DMS114 treated with DMSO at 0.1 percent for 48 hours (cell line): ENCODE results near the gene E2F8.
"Not testable (repeated sequence)": the region's sequence is repeated elsewhere in the genome, so short reads cannot be mapped to it uniquely, and the experiment has no call there.

Source experiments
- DNase-seq: peaks from one replicate; lab custom pipeline; 2025; ENCODE audit not compliant: unreplicated experiment; lab: John Stamatoyannopoulos, UW

E2F8 gene, protein sequence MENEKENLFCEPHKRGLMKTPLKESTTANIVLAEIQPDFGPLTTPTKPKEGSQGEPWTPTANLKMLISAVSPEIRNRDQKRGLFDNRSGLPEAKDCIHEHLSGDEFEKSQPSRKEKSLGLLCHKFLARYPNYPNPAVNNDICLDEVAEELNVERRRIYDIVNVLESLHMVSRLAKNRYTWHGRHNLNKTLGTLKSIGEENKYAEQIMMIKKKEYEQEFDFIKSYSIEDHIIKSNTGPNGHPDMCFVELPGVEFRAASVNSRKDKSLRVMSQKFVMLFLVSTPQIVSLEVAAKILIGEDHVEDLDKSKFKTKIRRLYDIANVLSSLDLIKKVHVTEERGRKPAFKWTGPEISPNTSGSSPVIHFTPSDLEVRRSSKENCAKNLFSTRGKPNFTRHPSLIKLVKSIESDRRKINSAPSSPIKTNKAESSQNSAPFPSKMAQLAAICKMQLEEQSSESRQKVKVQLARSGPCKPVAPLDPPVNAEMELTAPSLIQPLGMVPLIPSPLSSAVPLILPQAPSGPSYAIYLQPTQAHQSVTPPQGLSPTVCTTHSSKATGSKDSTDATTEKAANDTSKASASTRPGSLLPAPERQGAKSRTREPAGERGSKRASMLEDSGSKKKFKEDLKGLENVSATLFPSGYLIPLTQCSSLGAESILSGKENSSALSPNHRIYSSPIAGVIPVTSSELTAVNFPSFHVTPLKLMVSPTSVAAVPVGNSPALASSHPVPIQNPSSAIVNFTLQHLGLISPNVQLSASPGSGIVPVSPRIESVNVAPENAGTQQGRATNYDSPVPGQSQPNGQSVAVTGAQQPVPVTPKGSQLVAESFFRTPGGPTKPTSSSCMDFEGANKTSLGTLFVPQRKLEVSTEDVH

DNA sequence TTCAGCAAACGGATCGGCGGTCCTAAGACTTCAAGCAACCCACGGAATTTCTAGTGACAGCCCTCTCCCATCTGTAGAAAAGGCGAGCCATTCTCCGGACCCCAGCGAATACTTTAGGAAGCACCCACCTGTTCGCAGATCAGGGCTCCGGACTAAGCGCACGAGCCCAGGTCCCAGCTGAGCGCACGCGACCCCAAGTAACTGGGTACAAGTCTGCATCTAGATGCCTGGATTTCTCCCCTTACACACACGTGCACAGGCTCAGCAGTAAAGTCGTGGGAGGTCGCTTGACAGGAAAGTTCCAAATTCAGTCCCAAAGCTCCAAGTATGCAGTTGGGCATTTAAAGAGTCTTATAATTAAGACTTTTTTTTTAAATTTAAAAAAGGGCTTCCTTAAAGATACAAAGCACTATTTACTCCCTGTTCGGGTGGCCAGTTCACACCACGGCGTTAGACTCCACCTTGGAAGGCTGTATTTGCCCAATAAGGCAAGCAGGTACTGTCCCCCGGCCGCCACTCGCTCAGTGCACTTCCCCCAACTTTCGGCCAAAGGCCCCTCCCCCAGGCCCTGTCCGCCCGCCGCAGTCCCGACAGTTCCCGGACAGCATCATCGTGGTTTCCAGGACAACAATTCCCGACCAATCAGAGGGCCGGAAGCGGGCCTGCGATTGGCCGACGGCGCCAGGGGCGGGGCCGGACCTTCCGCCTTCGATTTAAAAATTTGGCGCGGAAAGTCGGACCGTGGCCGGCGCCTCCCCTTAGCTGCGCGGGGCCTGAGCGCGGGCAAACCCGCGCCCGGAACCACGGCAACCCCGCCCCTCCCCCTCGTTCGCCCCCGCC is at the start of gene E2F8:
E2F8 (minus strand) TSS at position 526 of the 840 bp plus-strand sequence. CDS start 824 bp downstream, outside the sequence.
- DNase-seq = peak; percentile 83

DNA sequence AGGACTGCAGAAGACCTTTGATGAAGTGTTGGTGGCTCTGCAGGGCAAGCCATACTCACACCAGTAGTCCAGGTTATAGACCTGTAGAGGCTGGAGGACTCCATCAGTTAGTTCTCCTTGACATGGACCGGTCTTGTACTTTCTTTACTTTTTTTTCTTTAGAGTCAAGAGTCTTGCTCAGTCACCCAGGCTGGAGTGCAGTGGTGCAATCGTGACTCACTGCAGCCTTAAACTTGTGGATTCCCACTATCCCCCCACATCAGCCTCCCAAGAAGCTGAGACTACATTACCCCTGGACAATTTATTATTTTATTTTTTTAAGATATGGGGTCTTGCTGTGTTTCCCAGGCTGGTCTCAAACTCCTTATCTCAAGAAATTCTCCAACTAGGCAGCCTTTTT is 49.6 kb upstream of the E2F8 start:
- no peak for DNase-seq

DNA sequence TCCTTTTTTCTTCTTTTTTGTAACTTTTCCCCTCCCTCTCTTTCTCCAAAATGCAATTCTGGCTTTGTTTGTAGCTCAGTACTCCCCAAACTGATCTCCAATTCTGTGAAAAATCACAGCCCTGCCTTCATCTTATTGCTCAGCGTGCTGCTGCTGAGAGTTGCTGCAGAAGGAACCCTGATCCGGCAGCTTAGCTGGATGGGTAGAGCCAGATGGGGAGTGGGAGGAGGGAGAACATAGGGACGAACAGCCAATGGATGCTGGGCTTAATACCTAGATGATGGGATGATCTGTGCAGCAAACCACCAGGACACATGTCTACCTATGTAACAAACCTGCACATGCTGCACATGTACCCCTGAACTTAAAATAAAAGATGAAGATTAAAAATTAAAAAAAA is 47.5 kb upstream of the E2F8 start:
- no peak for DNase-seq

DNA sequence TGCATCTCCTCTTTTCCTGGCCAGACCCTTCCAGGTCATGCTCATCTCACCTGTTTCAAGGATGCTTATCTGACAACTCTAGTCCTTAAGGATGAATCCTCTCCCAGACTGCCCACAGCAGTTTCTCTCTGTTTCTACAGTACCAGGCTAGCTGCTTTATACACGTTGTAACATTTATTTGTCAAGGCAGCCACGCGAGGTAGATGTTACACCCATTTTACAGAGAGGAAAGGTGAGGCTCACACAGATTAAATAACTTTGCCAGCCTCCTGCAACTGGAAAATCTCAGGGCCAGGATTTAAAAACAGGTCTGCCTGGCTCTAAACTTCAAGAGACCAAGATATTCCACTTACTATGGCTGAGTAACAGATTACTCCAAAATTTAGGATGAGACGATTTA is 45.7 kb upstream of the E2F8 start:
- DNase-seq = no peak

DNA sequence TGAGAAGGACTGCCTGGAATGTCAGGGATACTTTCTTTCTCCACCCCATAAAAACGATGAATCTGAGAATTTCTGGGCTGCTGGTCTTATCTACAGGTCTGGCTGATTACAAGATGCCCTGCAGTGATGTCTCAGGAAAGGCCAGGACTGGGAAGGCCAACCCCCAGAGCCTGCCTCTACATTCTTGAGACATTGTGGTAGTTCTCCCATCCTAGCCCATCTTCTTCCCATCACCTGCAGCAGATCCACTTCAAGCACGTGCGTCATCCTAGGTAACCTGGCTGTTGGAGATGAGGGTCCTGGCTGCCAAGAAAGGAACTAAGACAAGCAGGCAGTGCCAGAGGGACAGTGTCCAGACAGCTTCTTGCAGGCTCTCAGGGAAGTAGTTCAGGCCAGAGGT is 44.1 kb upstream of the E2F8 start:
- no peak for DNase-seq

DNA sequence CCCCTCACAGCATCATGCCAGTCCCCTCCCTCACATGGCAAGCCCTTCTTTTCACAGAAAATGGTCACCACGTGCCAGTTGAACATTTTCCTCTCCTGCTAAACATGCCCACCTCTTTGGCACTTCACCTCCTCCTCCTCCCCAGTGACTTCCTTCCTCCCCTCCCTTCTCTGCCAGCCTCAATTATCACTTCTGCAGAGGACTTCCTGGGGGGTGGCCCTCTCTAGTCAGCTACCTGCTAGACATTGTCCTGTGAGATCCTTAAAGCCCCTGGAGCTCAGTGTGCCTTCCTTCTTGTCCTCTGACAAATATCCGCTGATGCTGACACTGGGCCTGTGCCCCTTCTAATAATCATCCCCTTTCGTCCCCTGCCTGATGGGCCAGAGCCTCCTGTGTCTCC is 43.2 kb upstream of the E2F8 start:
- no peak for DNase-seq

DNA sequence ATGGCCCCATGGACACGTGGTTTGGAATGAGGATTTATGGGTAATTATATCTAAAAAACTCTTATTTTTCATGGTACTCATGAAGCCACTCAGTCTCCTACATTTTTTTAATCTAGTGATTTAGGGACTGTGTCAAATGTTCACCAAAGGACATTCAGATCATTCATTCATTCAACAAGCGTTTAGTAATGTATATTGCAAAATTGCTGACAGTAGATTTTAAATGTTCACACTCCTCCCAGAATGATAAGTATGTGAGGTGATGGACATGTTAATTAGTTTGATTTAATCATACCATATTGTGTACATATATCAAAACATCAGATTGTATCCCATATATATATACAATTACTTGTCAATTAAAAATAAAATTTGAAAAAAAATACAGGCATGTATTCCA is 40.8 kb upstream of the E2F8 start:
- DNase-seq = no peak

DNA sequence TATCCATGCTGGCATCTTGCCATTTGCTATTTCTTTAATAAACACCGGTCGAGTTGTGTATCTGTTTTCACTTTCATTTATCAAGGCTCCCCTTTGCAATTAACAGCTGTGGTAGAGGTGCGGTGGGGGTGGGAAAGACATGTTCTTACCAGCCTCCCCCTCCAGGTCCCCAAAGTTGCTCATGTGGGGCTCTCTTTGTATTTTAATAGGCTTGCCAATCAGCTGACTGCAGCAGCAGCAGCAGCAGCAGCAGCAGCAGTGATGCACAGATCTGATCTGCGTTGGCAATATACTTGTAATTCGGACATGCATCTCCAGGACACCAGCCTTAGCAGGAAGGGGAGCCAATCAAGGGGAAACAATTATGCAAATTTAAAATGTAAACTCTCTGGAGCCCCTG is 40.3 kb upstream of the E2F8 start:
- DNase-seq = no peak

DNA sequence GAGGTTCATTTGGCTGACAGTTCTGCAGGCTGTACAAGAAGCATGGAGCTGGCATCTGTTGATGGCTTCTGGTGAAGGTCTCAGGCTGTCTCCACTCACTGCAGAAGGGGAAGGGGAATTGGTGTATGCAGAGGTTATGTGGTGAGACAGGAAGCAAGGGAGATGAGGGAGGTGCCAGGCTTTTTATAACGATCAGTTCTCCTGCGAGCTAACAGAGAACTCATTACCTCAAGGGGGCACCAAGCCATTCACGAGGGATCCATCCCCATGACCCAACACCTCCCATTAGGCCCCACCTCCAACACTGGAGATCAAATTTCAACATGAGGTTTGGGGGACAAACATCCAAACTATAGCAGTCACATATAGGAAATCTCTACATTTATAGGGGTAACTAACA is 38.7 kb upstream of the E2F8 start:
- no peak for DNase-seq

DNA sequence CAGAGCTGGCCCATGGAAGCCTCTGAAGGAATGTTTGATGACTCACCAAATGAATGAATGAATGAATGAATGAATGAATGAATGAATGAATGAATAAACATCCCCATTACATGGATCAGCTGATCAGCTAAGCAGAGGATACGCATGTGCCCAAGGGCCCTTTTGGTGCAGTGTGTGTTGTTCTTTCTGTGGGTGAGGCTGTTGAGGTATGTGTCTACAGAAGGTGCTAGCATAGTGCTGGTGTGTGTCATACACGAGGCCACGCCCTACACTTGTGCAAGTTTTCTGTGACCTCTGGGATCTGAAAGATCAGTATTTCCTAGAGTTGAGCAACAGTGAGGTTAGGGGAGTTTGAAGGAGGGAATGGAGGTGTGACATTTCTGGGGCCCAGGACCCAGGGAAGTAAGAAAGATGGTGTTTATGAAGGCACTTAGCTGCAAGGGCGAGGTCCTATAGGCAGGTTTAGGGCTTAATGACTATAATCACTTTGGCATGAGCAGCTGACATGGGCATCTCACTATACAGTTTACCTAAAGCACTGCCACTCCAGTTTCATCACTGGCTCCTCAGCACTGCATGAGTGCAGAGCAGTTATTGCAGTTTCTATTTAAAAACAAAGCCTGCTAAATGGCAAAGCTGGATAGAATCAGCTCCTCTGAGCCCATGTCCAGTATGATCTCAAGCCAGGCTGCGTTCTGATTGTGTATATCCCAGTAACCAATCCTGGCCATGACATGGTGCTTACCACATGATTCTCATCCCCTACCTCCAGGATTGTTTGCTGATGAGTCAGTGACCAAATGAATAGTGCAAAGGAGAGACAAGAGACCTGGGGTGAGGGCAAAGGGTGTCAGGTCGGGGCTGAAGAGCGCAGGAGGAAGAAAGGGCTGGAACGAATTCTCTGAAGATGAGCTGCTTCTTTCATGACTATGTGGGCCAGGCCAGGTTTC is 36.4 kb upstream of the E2F8 start:
- DNase-seq = no peak

DNA sequence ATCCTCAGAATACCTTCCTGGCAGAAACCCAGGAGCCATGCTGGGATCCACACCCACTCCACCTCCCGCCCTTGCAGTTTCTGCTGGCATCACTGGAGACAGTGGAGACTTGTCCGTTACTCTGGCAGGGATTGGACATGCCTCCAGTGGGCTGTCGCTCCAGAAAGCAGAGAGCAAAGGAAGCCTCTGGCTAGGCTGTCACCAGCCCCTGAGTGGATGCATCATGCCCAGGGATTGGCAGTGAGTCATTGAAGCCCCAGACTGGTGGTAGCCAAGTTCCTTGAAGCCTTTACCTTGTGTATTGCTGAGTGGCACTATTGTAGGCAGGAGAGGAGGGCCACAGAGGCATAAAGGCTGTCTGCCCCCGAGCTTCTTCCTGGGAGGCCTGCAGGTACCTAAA is 34.8 kb upstream of the E2F8 start:
- DNase-seq = no peak

DNA sequence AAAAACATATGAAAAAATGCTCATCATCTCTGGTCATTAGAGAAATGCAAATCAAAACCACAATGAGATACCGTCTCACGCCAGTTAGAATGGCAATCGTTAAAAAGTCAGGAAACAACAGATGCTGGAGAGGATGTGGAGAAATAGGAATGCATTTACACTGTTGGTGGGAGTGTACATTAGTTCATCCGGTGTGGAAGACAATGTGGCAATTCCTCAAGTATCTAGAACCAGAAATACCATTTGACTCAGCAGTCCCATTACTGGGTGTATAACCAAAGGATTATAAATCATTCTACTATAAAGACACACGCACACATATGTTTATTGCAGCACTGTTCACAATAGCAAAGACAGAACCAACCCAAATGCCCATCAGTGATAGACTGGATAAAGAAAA is 32.5 kb upstream of the E2F8 start:
- DNase-seq = not testable (repeated sequence)

DNA sequence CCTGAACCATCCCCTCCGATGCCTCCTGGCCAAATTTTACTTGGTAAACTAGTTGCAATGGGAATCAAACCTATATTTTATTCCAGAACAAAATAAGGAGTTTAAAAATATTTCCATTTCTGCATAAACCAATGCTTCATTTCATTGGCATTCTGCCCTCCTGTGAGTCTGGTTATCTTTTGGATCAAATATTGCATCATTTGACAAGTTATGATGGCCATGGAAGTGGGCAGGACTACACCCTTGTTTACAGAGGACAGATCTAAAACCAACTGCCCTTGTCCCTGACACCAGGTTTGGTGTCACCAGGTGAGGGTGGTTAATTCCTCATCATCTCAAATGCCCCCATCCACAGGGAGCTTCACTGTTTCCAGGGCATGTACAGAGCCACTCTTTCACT is 28.2 kb upstream of the E2F8 start:
- no peak for DNase-seq

DNA sequence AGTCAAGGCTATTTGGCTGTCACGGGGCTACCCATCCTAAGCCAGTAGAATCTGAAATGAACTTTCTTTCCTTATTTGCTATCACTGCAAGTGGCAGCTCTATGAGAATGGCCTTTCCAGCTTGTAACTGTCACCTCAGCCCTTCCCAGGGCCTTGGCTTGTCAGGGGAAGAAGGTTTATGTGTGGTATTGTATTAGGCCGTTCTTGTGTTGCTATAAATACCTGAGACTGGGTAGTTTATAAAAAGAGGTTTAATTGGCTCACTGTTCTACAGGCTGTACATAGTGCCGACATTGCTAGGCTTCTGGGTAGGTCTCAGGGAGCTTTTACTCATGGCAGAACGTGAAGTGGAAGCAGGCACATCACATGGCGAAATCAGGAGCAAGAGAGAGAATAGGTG is 26.8 kb upstream of the E2F8 start:
- DNase-seq = no peak

DNA sequence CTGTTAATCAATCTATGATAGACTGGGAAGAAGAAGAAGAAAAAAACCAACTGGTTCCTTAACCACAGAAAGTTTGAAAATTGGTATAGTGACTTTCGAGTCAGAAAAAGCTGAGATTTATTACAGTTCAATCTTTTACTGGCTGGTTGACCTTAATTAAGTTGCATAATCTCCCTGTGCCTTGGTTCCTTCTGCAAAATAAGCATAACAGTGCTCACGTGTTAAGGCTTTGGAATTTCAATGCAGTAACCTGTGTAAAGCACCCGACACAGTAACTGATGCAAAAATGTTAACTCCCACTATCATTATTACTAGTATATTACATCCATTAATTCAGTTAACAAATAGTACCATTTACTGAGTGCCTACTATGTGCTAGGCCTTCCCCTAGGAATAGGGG is 22.6 kb upstream of the E2F8 start:
- DNase-seq = no peak

DNA sequence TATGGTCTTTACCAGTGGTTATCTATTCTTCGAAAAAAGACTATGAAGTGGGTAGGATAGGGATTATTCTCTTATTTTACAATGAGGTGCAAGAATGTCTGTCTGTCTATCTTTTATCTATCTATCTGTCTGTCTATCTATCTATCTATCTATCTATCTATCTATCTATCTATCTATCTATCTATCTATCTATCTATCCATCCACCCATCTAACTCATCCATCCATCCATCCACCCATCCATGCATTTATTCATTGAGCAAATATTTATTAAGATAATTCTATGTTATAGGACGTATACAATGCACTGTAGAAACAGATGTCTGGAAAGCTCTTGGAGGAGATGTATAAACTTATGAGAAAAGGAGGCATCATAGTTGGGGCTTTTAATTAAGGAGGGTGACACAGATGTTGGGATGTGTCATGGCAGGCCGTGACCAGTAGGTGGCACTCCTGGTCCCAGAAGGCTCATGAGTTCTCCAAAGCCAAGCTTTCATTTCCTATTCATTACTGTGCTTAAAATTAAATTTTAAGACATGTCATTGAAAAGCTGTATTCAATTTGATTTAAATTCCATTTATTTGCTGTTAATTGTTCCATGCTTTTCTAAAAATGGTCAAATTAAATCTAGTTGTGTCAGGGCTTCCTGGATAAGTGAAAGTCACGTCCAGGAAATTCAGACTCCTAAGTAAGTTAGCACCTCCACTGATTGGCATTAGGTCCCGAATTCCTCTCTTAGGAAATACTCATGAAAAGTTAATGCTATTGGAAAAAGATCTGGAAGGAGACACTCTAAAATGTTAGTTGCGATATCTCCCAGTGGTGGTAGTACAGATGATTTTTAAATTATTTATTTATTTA is 19.0 kb upstream of the E2F8 start:
- DNase-seq = peak; percentile 19

DNA sequence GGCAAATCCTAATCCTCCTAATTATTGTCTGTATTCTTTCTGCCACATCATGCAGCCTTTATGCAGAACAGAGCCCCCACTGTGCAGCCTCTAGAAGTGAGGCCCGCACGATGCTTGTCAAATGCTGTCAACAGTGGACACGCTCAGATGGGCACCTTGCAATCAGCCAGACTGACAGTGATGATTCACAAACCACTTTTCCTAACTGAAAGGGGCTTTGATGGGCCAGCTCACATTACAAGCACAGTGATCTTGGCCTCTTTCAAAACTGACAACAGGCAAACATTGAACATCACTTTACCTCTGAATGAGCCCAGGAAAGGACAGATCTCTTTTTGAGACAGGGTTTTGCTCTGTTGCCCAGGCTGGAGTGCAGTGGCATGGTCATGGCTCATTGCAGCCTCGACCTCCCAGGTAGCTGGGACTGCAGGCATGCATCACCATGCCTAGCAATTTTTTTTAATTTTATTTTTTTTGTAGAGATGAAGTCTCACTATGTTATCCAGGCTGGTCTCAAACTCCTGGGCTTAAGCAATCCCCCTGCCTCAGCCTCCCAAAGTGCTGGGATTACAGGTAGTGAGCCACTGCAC is 18.0 kb upstream of the E2F8 start:
- DNase-seq = no peak

DNA sequence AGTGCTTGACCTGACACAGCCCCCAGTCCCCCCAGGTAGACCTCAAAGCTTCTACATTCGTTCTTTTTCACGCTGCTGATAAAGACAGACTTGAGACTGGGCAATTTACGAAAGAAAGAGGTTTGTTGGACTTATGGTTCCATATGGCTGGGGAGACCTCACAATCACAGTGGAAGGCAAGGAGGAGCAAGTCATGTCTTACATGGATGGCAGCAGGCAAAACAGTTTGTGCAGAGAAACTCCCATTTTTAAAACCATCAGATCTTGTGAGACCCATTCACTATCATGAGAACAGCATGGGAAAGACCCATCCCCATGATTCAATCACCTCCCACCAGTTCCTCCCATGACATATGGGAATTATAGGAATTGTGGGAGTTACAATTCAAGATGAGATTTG is 13.7 kb upstream of the E2F8 start:
- DNase-seq = not testable (repeated sequence)

DNA sequence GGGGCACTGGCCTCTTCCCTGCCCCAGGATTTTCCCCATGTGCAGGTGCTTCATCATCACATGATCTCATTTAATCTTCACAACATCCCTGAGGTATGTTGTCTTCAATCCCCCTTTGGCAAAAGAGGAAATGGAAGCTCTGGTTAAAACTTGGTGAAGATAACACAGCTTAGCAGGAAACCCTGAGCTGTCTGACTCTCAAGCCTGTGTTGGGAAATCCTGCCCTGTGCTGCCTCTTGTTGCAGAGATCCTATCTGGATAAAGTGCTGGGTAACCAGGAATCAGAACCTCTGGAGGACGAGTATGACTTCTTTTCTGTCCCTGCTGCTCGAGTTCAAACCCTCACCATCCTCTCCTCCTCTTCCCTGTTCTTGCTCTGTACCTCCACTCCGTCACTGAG is 13.1 kb upstream of the E2F8 start:
- no peak for DNase-seq
